ENCODE data around the gene RAPGEF5.

Gene RAPGEF5

GRCh38 chr7:22153432-22154142 lies 203.4 kb downstream of the RAPGEF5 start:
- Histone ChIP-seq H3K4me3 (ENCODE audit: low read length) (no peak overlapping the region), H2AFZ (ENCODE audit: low read length) (no peak overlapping the region), H3K9me2 (replicated peaks; ENCODE audit: insufficient read depth, low read length) (no peaks in the 10 kb centered on the region), H3K4me2 (ENCODE audit: low read depth, low read length) (no peak overlapping the region), H3K27ac (ENCODE audit: low read length) (no peak overlapping the region), H3K9me3 (replicated peaks; ENCODE audit: insufficient read depth, low read length) (no peaks in the 10 kb centered on the region), H4K20me1 (ENCODE audit: insufficient read depth, low read length) (no peaks in the 10 kb centered on the region), H3K79me2 (ENCODE audit: low read length) (no peaks in the 10 kb centered on the region), H3K9ac (ENCODE audit: low read length) (no peak overlapping the region), H3F3A (ENCODE audit: insufficient read depth, low read length) (no peaks in the 10 kb centered on the region), H3K4me1 (ENCODE audit: low read length) (0 out of 2 replicates have a peak, but pooled peaks cover 7% of the 10 kb centered on the region), H3K36me3 (replicated peaks; ENCODE audit: insufficient read depth, low read length) (no peaks in the 10 kb centered on the region), H3K27me3 (replicated peaks; ENCODE audit: insufficient read depth, low read length) (no peaks in the 10 kb centered on the region)
- no peak for DNase-seq
- TF ChIP-seq EZH2phosphoT487 (IDR thresholded peaks at IDR 0.05; ENCODE audit: low read length) (no peak), EZH2 (optimal IDR thresholded peaks at IDR 0.05; ENCODE audit: low read depth, low read length) (no peak), CTCF (IDR thresholded peaks at IDR 0.05; ENCODE audit: low read length) (no peak)

- Histone ChIP-seq H3K4me2 (ENCODE audit: low read depth, low read length) (no peak overlapping the region), H3K9me2 (replicated peaks; ENCODE audit: insufficient read depth, low read length) (no peaks in the 10 kb centered on the region), H3K4me3 (ENCODE audit: low read length) (no peak overlapping the region), H3K27ac (ENCODE audit: low read length) (no peak overlapping the region), H3K9ac (ENCODE audit: low read length) (no peak overlapping the region), H4K20me1 (ENCODE audit: insufficient read depth, low read length) (no peaks in the 10 kb centered on the region), H3K4me1 (ENCODE audit: low read length) (0 out of 2 replicates have a peak, but pooled peaks cover 7% of the 10 kb centered on the region), H3F3A (ENCODE audit: insufficient read depth, low read length) (no peaks in the 10 kb centered on the region), H2AFZ (ENCODE audit: low read length) (no peak overlapping the region), H3K27me3 (replicated peaks; ENCODE audit: insufficient read depth, low read length) (no peaks in the 10 kb centered on the region), H3K36me3 (replicated peaks; ENCODE audit: insufficient read depth, low read length) (no peaks in the 10 kb centered on the region), H3K9me3 (replicated peaks; ENCODE audit: insufficient read depth, low read length) (no peaks in the 10 kb centered on the region), H3K79me2 (ENCODE audit: low read length) (no peaks in the 10 kb centered on the region)
- TF ChIP-seq CTCF (IDR thresholded peaks at IDR 0.05; ENCODE audit: low read length) (no peak), EZH2phosphoT487 (IDR thresholded peaks at IDR 0.05; ENCODE audit: low read length) (no peak), EZH2 (optimal IDR thresholded peaks at IDR 0.05; ENCODE audit: low read depth, low read length) (no peak)
- no peak for DNase-seq
Measured at GRCh38 chr7:22152690-22153089, 204.3 kb downstream of the RAPGEF5 start.

GRCh38 chr7:22151901-22152300 lies 205.1 kb downstream of the RAPGEF5 start:
- Histone ChIP-seq H3K4me1 (ENCODE audit: low read length) (0 out of 2 replicates have a peak, but pooled peaks cover 7% of the 10 kb centered on the region), H3K36me3 (replicated peaks; ENCODE audit: insufficient read depth, low read length) (no peaks in the 10 kb centered on the region), H4K20me1 (ENCODE audit: insufficient read depth, low read length) (no peaks in the 10 kb centered on the region), H3K9me2 (replicated peaks; ENCODE audit: insufficient read depth, low read length) (no peaks in the 10 kb centered on the region), H3K9me3 (replicated peaks; ENCODE audit: insufficient read depth, low read length) (no peaks in the 10 kb centered on the region), H2AFZ (ENCODE audit: low read length) (no peak overlapping the region), H3K9ac (ENCODE audit: low read length) (no peak overlapping the region), H3K27ac (ENCODE audit: low read length) (no peak overlapping the region), H3K4me2 (ENCODE audit: low read depth, low read length) (no peak overlapping the region), H3F3A (ENCODE audit: insufficient read depth, low read length) (no peaks in the 10 kb centered on the region), H3K79me2 (ENCODE audit: low read length) (no peaks in the 10 kb centered on the region), H3K4me3 (ENCODE audit: low read length) (no peak overlapping the region), H3K27me3 (replicated peaks; ENCODE audit: insufficient read depth, low read length) (no peaks in the 10 kb centered on the region)
- TF ChIP-seq EZH2 (optimal IDR thresholded peaks at IDR 0.05; ENCODE audit: low read depth, low read length) (no peak), CTCF (IDR thresholded peaks at IDR 0.05; ENCODE audit: low read length) (no peak), EZH2phosphoT487 (IDR thresholded peaks at IDR 0.05; ENCODE audit: low read length) (no peak)
- DNase-seq = no peak
